IMR-90 (cell line): ENCODE data around the gene CXorf65. TPM values are rescaled to one million over a fixed set of nuclear protein-coding genes. Genes with fewer than 3 reads are reported as not detected.

Source experiments
- ATAC-seq: fragments of 200-7000 bp; cut with Tn5 transposase; 2 replicates; pipeline ENCODE4 v1.9.1; 2020; ENCODE audit warnings: low read depth, mild to moderate bottlenecking, moderate library complexity
- BruUV-seq: library from RNA; stranded (reverse); fragments of 400-500 nt; replicated peaks from 2 replicates; lab custom pipeline; 2021; lab: Mats Ljungman, UMichigan
- CTCF ChIA-PET: fragments of 300-600 bp; formaldehyde crosslinking; extraction: SDS; loops from one replicate; lab custom pipeline; 2021; ENCODE audit warnings: antibody characterized with exemption; lab: Yijun Ruan, JAX
- POLR2A ChIA-PET: fragments of 300-600 bp; sonication (Branson Sonifier 250); formaldehyde crosslinking; loops from one replicate; lab custom pipeline; 2022; ENCODE audit warnings: antibody characterized with exemption; ENCODE audit not compliant: unreplicated experiment; lab: Charles Lee
- DNase-seq: peaks from one replicate; pipeline ENCODE4 v3.0.0; 2013
- H2AFZ ChIP-seq: replicated peaks from 2 replicates; pipeline ENCODE3; 2013; ENCODE audit warnings: low read length, mild to moderate bottlenecking; ENCODE audit not compliant: poor library complexity
- H2AK5ac ChIP-seq: 2 replicates; pipeline ENCODE4 v1.6.1; 2013; ENCODE audit warnings: low read depth, low read length, inconsistent platforms
- H2AK9ac ChIP-seq: replicated peaks from 2 replicates; pipeline ENCODE3; 2013; ENCODE audit warnings: mild to moderate bottlenecking, low read depth, low read length, moderate library complexity; ENCODE audit not compliant: poor library complexity
- H2BK120ac ChIP-seq: 2 replicates; pipeline ENCODE4 v1.6.1; 2013; ENCODE audit warnings: low read depth, low read length, inconsistent platforms
- H2BK15ac ChIP-seq: 3 replicates; pipeline ENCODE4 v1.6.1; 2013; ENCODE audit warnings: low read depth, low read length, inconsistent platforms
- H2BK20ac ChIP-seq: 2 replicates; pipeline ENCODE4 v1.6.1; 2013; ENCODE audit warnings: low read depth, mild to moderate bottlenecking, inconsistent platforms, low read length, moderate library complexity
- H2BK5ac ChIP-seq: 2 replicates; pipeline ENCODE4 v1.6.1; 2013; ENCODE audit warnings: mild to moderate bottlenecking, low read depth, low read length, inconsistent platforms; ENCODE audit not compliant: poor library complexity, severe bottlenecking
- H3K14ac ChIP-seq: replicated peaks from 2 replicates; pipeline ENCODE4 v1.6.1; 2013; ENCODE audit warnings: low read depth, low read length, inconsistent platforms
- H3K18ac ChIP-seq: 2 replicates; pipeline ENCODE4 v1.6.1; 2013; ENCODE audit warnings: low read depth, low read length, control low read depth
- H3K23ac ChIP-seq: 2 replicates; pipeline ENCODE4 v1.6.1; 2013; ENCODE audit warnings: low read depth, low read length, inconsistent platforms
- H3K27ac ChIP-seq: 2 replicates; pipeline ENCODE4 v1.5.1; 2013; ENCODE audit warnings: mild to moderate bottlenecking, control low read depth, low read length; ENCODE audit not compliant: insufficient read depth
- H3K27me3 ChIP-seq: 2 replicates; pipeline ENCODE4 v1.6.1; 2013; ENCODE audit warnings: low read length; ENCODE audit not compliant: control insufficient read depth, insufficient read depth
- H3K36me3 ChIP-seq: 2 replicates; pipeline ENCODE4 v1.6.1; 2013; ENCODE audit warnings: low read length, mixed read lengths; ENCODE audit not compliant: control insufficient read depth, insufficient read depth
- H3K4ac ChIP-seq: 2 replicates; pipeline ENCODE4 v1.6.1; 2013; ENCODE audit warnings: low read depth, low read length, inconsistent platforms
- H3K4me1 ChIP-seq: 2 replicates; pipeline ENCODE4 v1.6.1; 2013; ENCODE audit warnings: low read length, mixed read lengths; ENCODE audit not compliant: control insufficient read depth, insufficient read depth
- H3K4me2 ChIP-seq: 2 replicates; pipeline ENCODE4 v1.6.1; 2013; ENCODE audit warnings: low read depth, mild to moderate bottlenecking, control low read depth, low read length, moderate library complexity
- H3K4me3 ChIP-seq: 2 replicates; pipeline ENCODE4 v1.5.1; 2013; ENCODE audit warnings: low read depth, mild to moderate bottlenecking, control low read depth, low read length, moderate library complexity; ENCODE audit not compliant: insufficient read depth
- H3K56ac ChIP-seq: 2 replicates; pipeline ENCODE4 v1.6.1; 2013; ENCODE audit warnings: low read length, inconsistent platforms; ENCODE audit not compliant: insufficient read depth; ENCODE audit errors: extremely low read depth
- H3K79me1 ChIP-seq, 2 experiments: 2 replicates each; pipeline ENCODE4 v1.6.1; 2013; ENCODE audit warnings: low read length in 2 of 2, inconsistent platforms in 1 of 2, low read depth in 1 of 2
- H3K9ac ChIP-seq: 2 replicates; pipeline ENCODE4 v1.6.1; 2013; ENCODE audit warnings: low read depth, low read length, control low read depth
- H3K9me1 ChIP-seq: 2 replicates; pipeline ENCODE4 v1.6.1; 2013; ENCODE audit warnings: low read length, inconsistent platforms; ENCODE audit not compliant: insufficient read depth
- H3K9me3 ChIP-seq: 2 replicates; pipeline ENCODE4 v1.6.1; 2013; ENCODE audit warnings: low read length; ENCODE audit not compliant: control insufficient read depth, insufficient read depth
- H4K20me1 ChIP-seq: 2 replicates; pipeline ENCODE4 v1.6.1; 2013; ENCODE audit warnings: low read length, inconsistent platforms; ENCODE audit not compliant: insufficient read depth
- H4K5ac ChIP-seq: 2 replicates; pipeline ENCODE4 v1.6.1; 2013; ENCODE audit warnings: mild to moderate bottlenecking, low read depth, low read length, control low read depth
- H4K8ac ChIP-seq, 2 experiments: 2 replicates each; pipeline ENCODE4 v1.6.1; 2013; ENCODE audit warnings: low read depth in 2 of 2, low read length in 2 of 2, control low read depth in 1 of 2, inconsistent platforms in 1 of 2
- H4K91ac ChIP-seq: 2 replicates; pipeline ENCODE4 v1.6.1; 2013; ENCODE audit warnings: low read depth, low read length, inconsistent platforms; ENCODE audit not compliant: insufficient read depth
- CEBPB ChIP-seq: IDR thresholded peaks from 2 replicates; pipeline ENCODE4 v1.6.1; 2012; ENCODE audit warnings: low read depth, low read length, improper control_type of control experiment
- MAFK ChIP-seq: IDR thresholded peaks from 2 replicates; pipeline ENCODE4 v1.6.1; 2012; ENCODE audit warnings: low read depth, low read length, improper control_type of control experiment
- WGBS, 2 experiments: methylation state at CpG; one replicate each; pipeline versions ENCODE4 v1.1.5 to v1.1.7; 2013; ENCODE audit warnings: missing lambda C conversion rate in 2 of 2; ENCODE audit not compliant: insufficient read length in 1 of 2; ENCODE audit errors: extremely low coverage in 2 of 2; 5-methylcytosine and 5-hydroxymethylcytosine counted together
- dilution Hi-C: fragments of 300-500 bp; cut with HindIII; formaldehyde crosslinking; loops from one replicate; pipeline ENCODE4 v1.14.3; 2018; ENCODE audit warnings: low sequenced_read_pairs; ENCODE audit not compliant: unreplicated experiment
- in situ Hi-C: fragments of 300-500 bp; cut with MboI; formaldehyde crosslinking; loops from 3 replicates; pipeline ENCODE4 v1.14.3; 2019; ENCODE audit warnings: low sequenced_read_pairs, inconsistent platforms, mixed read lengths
- intact Hi-C: fragments of 100-400 bp; cut with micrococcal nuclease; formaldehyde crosslinking; loops from 2 replicates; pipeline ENCODE4 v1.10.0; 2022
- polyA plus RNA-seq, 3 experiments: library from polyadenylated mRNA; depleted of rRNA; stranded (reverse); fragments of >200 nt; gene quantifications; 2 replicates each; pipeline ENCODE4 v1.2.3, GENCODE V29; 2012; ENCODE audit warnings: low replicate concordance in 1 of 3
- total RNA-seq: library from RNA; depleted of rRNA; stranded (reverse); fragments of >200 nt; gene quantifications from 2 replicates; pipeline ENCODE4 v1.2.3, GENCODE V29; 2012

Gene CXorf65
- total and polyA plus RNA-seq, 2 of the 4 experiments (the other 2 are of a cell fraction): not detected

- Histone ChIP-seq H3K9ac (no peak overlapping the region), H2BK120ac (no peak overlapping the region), H3K4me1 (no peaks in the 10 kb centered on the region), H4K5ac (no peak overlapping the region), H3K56ac (no peak overlapping the region), H3K4me3 (no peak overlapping the region), H2AFZ (no peak overlapping the region), H4K91ac (no peak overlapping the region), H4K8ac (no peak overlapping the region), H2AK9ac (no peak overlapping the region), H3K36me3 (no peaks in the 10 kb centered on the region), H3K4ac (no peak overlapping the region), H4K20me1 (no peaks in the 10 kb centered on the region), H3K14ac (no peak overlapping the region), H2BK20ac (no peak overlapping the region), H3K79me1 (no peaks in the 10 kb centered on the region), H3K9me1 (no peaks in the 10 kb centered on the region), H3K27ac (no peak overlapping the region), H3K9me3 (no peaks in the 10 kb centered on the region), H2AK5ac (no peak overlapping the region), H3K23ac (no peak overlapping the region), H2BK15ac (no peak overlapping the region), H2BK5ac (no peak overlapping the region), H3K18ac (no peak overlapping the region), H3K27me3 (peaks cover 10% of the 10 kb centered on the region; the same call in 1 of the 2 replicates), H3K4me2 (no peak overlapping the region)
- no peak for TF ChIP-seq MAFK
- no peak for TF ChIP-seq CEBPB
- ChIA-PET CTCF (no interaction called here), POLR2A (no interaction called here)
- DNase-seq (no peak), ATAC-seq (no peak)
- in situ Hi-C loops: no loop called here
- dilution Hi-C loops: no loop called here
- WGBS, 2 experiments: 70% methylated on average over 2 of the region's 7 CpGs; no CpG with 5 or more reads in 1 of the 2 experiments
- intact Hi-C loops: no loop called here
- no TSS peak for BruUV-seq
Measured at GRCh38 chrX:71154196-71154595, 47.7 kb upstream of the CXorf65 start.
